ENCODE results near the gene ZNF827.

The ZNF827 gene

DNA sequence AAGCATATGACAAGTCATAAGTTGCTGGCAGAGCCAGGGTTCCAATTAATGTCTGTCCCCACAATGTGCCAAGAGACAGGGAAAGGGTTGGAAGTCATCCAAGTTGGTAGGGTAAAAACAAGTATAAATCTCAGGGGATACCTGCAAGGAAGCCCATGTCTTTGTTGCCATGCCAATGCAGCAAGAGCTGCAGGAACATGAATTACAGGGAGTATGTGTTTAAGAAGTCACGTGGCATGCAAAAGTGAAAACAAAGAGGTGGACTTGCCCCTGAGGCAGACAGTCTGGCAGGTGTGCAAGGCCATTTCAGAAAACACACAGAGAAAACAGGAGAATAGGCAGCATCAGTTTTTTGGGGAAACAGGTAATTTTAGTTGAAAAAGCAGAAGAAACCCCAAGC lies 229.3 kb downstream of the ZNF827 start:
- TF ChIP-seq, protein P1, sequence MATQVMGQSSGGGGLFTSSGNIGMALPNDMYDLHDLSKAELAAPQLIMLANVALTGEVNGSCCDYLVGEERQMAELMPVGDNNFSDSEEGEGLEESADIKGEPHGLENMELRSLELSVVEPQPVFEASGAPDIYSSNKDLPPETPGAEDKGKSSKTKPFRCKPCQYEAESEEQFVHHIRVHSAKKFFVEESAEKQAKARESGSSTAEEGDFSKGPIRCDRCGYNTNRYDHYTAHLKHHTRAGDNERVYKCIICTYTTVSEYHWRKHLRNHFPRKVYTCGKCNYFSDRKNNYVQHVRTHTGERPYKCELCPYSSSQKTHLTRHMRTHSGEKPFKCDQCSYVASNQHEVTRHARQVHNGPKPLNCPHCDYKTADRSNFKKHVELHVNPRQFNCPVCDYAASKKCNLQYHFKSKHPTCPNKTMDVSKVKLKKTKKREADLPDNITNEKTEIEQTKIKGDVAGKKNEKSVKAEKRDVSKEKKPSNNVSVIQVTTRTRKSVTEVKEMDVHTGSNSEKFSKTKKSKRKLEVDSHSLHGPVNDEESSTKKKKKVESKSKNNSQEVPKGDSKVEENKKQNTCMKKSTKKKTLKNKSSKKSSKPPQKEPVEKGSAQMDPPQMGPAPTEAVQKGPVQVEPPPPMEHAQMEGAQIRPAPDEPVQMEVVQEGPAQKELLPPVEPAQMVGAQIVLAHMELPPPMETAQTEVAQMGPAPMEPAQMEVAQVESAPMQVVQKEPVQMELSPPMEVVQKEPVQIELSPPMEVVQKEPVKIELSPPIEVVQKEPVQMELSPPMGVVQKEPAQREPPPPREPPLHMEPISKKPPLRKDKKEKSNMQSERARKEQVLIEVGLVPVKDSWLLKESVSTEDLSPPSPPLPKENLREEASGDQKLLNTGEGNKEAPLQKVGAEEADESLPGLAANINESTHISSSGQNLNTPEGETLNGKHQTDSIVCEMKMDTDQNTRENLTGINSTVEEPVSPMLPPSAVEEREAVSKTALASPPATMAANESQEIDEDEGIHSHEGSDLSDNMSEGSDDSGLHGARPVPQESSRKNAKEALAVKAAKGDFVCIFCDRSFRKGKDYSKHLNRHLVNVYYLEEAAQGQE (IDR thresholded peaks at IDR 0.05; ENCODE audit: low read depth): no peak
- TF ChIP-seq, protein P2, sequence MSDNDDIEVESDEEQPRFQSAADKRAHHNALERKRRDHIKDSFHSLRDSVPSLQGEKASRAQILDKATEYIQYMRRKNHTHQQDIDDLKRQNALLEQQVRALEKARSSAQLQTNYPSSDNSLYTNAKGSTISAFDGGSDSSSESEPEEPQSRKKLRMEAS (IDR thresholded peaks at IDR 0.05): no peak
- TF ChIP-seq, protein P3, sequence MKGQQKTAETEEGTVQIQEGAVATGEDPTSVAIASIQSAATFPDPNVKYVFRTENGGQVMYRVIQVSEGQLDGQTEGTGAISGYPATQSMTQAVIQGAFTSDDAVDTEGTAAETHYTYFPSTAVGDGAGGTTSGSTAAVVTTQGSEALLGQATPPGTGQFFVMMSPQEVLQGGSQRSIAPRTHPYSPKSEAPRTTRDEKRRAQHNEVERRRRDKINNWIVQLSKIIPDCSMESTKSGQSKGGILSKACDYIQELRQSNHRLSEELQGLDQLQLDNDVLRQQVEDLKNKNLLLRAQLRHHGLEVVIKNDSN (IDR thresholded peaks at IDR 0.05): peak; percentile 68
